ENCODE results near the gene RXRA. TPM values are rescaled to one million over a fixed set of nuclear protein-coding genes. Genes with fewer than 3 reads are reported as not detected.
A peak's percentile ranks its signal among the peaks of the same experiment; 100 is the strongest.

Gene RXRA
- total and polyA plus RNA-seq, 2 of the 13 experiments (the other 11 are each of a cell fraction or from before 2014, with no cell fraction given) = 18.9 to 29.2 TPM

GRCh38 chr9:134352247-134352933 is 26.1 kb downstream of the RXRA start:
- in situ Hi-C loops (cut with HindIII; ENCODE audit: extremely low pct_ligation_motif_present, low pct_unique_long_range_greater_than_20kb) (no loop called here), intact Hi-C loops (cut with micrococcal nuclease; ENCODE audit: unreplicated experiment) (no loop called here)
- no peak for DNase-seq (ENCODE audit: low spot score)
- Histone ChIP-seq H3K79me2 (ENCODE audit: insufficient read depth, low read length) (peaks cover 82% of the 10 kb centered on the region), H3K9me3 (ENCODE audit: low read length) (no peaks in the 10 kb centered on the region), H3K9ac (ENCODE audit: insufficient read depth, low read depth, low read length) (no peak overlapping the region), H3K27me3 (ENCODE audit: control insufficient read depth in 1 of 2, insufficient read depth in 2 of 2, low read length in 2 of 2) (no peaks in the 10 kb centered on the region), H3K36me3 (replicated peaks in 1 of 2; ENCODE audit: control insufficient read depth in 1 of 2, insufficient read depth in 2 of 2, low read length in 2 of 2) (peaks cover 0 to 1% of the 10 kb centered on the region in 2 experiments; a peak in 2 of 5 replicates), H3K27ac (ENCODE audit: extremely low read length, insufficient read depth, low read length) (no peak overlapping the region), H3K4me1 (ENCODE audit: insufficient read depth, low read length) (peaks cover 42% of the 10 kb centered on the region), H4K20me1 (ENCODE audit: insufficient read depth, low read length) (peaks cover 84% of the 10 kb centered on the region; the same call in 1 of the 2 replicates), H3K4me2 (ENCODE audit: low read depth, low read length) (no peak overlapping the region), H2AFZ (ENCODE audit: low read length) (no peak overlapping the region), H3K4me3 (replicated peaks in 1 of 3; ENCODE audit: insufficient read depth in 1 of 3, low read depth in 2 of 3, low read length in 3 of 3) (no peak overlapping the region)
- 96% methylated on average over 4 of the region's 18 CpGs for WGBS (ENCODE audit: low lambda C conversion rate)
- no TSS peak for BruUV-seq (replicated peaks)
- FAIRE-seq = no peak
- TF ChIP-seq TFDP1 (CRISPR knock-in tag; IDR thresholded peaks at IDR 0.05; ENCODE audit: borderline replicate concordance) (no peak), PRDM4 (CRISPR knock-in tag; IDR thresholded peaks at IDR 0.05; ENCODE audit: borderline replicate concordance) (no peak), ZSCAN25 (CRISPR knock-in tag; IDR thresholded peaks at IDR 0.05) (peak; percentile 83), POGK (CRISPR knock-in tag; conservative IDR thresholded peaks at IDR 0.05) (no peak), ZNF652 (CRISPR knock-in tag; IDR thresholded peaks at IDR 0.05; ENCODE audit: borderline replicate concordance, low read depth) (no peak), SP2 (CRISPR knock-in tag; IDR thresholded peaks at IDR 0.05) (no peak), HNRNPL (IDR thresholded peaks at IDR 0.05; ENCODE audit: low read depth, low read length) (0 out of 2 replicates have a peak, but pooled peaks have one; percentile 25), ZNF644 (CRISPR knock-in tag; IDR thresholded peaks at IDR 0.05; ENCODE audit: low read depth) (no peak), HNRNPLL (IDR thresholded peaks at IDR 0.05; ENCODE audit: low read depth, low read length, poor library complexity, severe bottlenecking) (no peak)
- no peak for ATAC-seq
- POLR2A ChIA-PET = no interaction called here
- CTCF ChIA-PET (ENCODE audit: low intra/inter-chr PET ratio, low total read pairs) = no interaction called here
